T-helper 1 cell treated with Interleukin-12 subunit alpha and Interleukin-12 subunit beta and Interleukin-4 antibody, amounts not matched to agents 30 μg/mL and 1 μg/mL, for 36 hours (primary cell): ENCODE data around the gene C1orf198.

Experiments
- H3K27ac Mint-ChIP-seq: one replicate; pipeline ENCODE4 v1.8.0; 2021; ENCODE audit warnings: mild to moderate bottlenecking, mixed read lengths
- H3K27me3 Mint-ChIP-seq: one replicate; pipeline ENCODE4 v1.8.0; 2021; ENCODE audit warnings: low read depth, mixed read lengths
- H3K36me3 Mint-ChIP-seq: one replicate; pipeline ENCODE4 v1.8.0; 2021; ENCODE audit warnings: low read depth, mixed read lengths
- H3K4me1 Mint-ChIP-seq: one replicate; pipeline ENCODE4 v1.8.0; 2021; ENCODE audit warnings: low read depth, mixed read lengths
- H3K4me3 Mint-ChIP-seq: one replicate; pipeline ENCODE4 v1.8.0; 2021; ENCODE audit warnings: mild to moderate bottlenecking, moderate library complexity, mixed read lengths
- H3K9me3 Mint-ChIP-seq: one replicate; pipeline ENCODE4 v1.8.0; 2021; ENCODE audit warnings: mixed read lengths

Gene C1orf198

DNA sequence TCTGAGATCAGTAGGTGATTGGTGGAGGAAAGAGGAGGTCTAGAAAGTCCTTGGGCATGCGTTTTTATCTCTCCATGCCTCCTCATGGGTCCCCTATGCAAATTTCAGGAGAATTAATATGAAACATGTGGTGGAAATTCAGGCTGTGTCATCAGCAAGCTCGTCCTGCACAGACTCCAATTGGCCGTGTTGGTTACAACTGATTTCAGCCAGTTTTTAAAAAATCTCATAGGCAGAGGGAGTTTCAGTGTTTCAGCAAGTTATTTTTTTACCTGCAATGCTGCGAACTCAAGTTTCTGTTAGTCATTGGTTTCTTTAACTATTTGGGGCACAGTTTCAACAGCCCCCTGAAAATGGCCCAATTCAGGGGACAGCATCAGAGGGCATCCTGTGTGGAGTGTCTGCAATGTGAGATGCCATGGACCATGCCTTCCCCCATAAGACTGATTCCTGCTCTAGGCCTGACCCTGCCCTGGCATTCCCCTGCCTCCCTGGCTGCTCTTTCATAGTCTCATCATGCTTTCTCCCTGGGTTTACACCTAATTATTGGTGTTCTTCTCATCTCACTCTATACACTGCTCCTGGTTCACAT lies 59.9 kb downstream of the C1orf198 start:
- Mint-ChIP-seq H3K4me3 (no peak overlapping the region), H3K27ac (no peak overlapping the region), H3K36me3 (peaks cover 2% of the 10 kb centered on the region), H3K27me3 (peaks cover 12% of the 10 kb centered on the region), H3K4me1 (no peaks in the 10 kb centered on the region), H3K9me3 (peaks cover 21% of the 10 kb centered on the region)

- H3K27ac Mint-ChIP-seq = no peak overlapping the region
- H3K4me1 Mint-ChIP-seq = no peaks in the 10 kb centered on the region
- peaks cover 2% of the 10 kb centered on the region for H3K36me3 Mint-ChIP-seq
- peaks cover 11% of the 10 kb centered on the region for H3K27me3 Mint-ChIP-seq
- H3K9me3 Mint-ChIP-seq = peaks cover 15% of the 10 kb centered on the region
- no peak overlapping the region for H3K4me3 Mint-ChIP-seq
Measured at GRCh38 chr1:230807561-230808280, 60.6 kb downstream of the C1orf198 start.

DNA sequence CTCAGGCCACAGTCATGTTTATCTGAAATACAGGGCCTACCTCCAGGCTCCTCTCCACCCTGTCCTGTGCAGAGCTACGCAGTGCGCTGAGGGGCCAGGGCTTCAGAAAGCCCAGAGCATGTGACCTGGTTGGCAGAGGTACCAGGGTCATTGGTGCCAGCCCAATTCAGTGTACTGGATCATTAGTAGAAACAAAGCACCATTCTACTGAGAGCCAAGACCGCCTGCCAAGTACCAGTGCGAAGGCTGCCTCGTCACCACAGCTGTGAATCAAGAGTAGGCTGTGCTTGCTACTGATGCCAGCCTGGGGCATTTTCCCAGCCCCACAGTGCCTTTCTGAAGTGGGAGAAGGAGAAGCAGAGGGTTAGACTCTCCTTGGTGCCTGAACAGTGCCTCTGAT lies 61.3 kb downstream of the C1orf198 start:
- H3K4me3 Mint-ChIP-seq = no peak overlapping the region
- peaks cover 9% of the 10 kb centered on the region for H3K27me3 Mint-ChIP-seq

GRCh38 chr1:230806552-230806951 lies 61.8 kb downstream of the C1orf198 start:
- Mint-ChIP-seq H3K27me3 (peaks cover 9% of the 10 kb centered on the region), H3K9me3 (peaks cover 10% of the 10 kb centered on the region), H3K27ac (no peak overlapping the region), H3K4me3 (no peak overlapping the region), H3K36me3 (peaks cover 2% of the 10 kb centered on the region), H3K4me1 (no peaks in the 10 kb centered on the region)

More for the DNA sequence above, 61.3 kb downstream of the C1orf198 start:
- H3K36me3 Mint-ChIP-seq = peaks cover 2% of the 10 kb centered on the region
- no peaks in the 10 kb centered on the region for H3K4me1 Mint-ChIP-seq
- no peak overlapping the region for H3K27ac Mint-ChIP-seq
- H3K9me3 Mint-ChIP-seq = peaks cover 10% of the 10 kb centered on the region

GRCh38 chr1:230804396-230804795 lies 63.9 kb downstream of the C1orf198 start:
- Mint-ChIP-seq H3K27me3 (peaks cover 9% of the 10 kb centered on the region), H3K36me3 (peaks cover 2% of the 10 kb centered on the region), H3K9me3 (peaks cover 10% of the 10 kb centered on the region), H3K4me1 (no peaks in the 10 kb centered on the region), H3K4me3 (no peak overlapping the region), H3K27ac (no peak overlapping the region)

DNA sequence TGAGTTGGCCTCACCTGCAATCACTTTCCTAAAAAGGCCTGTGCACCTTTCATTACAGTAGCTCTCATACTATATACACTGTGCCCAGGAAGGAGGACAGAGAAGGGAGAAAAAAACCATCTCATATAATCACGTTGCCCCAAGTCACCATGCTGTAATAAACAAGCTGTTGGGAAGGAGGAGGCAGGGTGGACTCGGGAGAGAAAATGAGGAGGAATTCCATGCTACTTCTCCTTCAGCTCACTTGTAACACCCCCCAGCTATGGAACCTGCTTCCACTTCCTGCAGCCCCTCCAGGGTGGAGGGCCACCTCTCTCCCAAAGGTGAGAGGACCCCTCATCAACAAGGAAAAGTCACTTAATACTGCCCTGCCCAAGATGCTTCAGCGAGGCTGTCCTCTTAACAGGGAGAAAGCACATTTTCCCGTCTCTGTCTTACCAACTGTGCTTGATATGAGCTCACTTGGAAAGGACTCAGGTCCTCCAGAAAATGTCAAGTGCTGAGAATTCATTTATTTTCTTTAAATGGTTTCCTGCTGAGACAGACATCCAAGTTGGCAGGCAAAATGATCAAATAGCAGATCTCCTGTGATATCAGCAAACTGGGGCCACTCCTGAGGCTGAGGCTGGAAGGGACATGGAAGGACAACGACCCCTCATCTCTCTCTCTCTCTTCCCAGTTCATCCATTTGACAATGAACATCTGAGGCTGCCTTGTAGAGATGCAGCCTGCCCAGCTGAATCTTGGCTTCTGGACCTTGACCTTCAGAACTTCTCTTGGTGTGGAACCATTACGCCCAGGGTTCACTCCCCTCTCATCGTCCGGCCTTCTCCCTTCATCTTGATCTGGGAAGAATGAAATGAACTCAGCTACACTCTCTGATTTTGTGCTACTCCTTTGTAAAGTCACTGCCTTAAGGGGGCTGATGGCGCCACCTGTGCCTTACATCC lies 67.2 kb downstream of the C1orf198 start:
- Mint-ChIP-seq H3K4me1 (no peaks in the 10 kb centered on the region), H3K4me3 (no peak overlapping the region), H3K27ac (no peak overlapping the region), H3K9me3 (peaks cover 2% of the 10 kb centered on the region), H3K36me3 (no peaks in the 10 kb centered on the region), H3K27me3 (peaks cover 13% of the 10 kb centered on the region)

GRCh38 chr1:230798491-230798890 lies 69.8 kb downstream of the C1orf198 start:
- no peak overlapping the region for H3K27ac Mint-ChIP-seq
- peaks cover 7% of the 10 kb centered on the region for H3K27me3 Mint-ChIP-seq
- no peaks in the 10 kb centered on the region for H3K36me3 Mint-ChIP-seq
- H3K4me1 Mint-ChIP-seq = no peaks in the 10 kb centered on the region
- no peaks in the 10 kb centered on the region for H3K9me3 Mint-ChIP-seq
- no peak overlapping the region for H3K4me3 Mint-ChIP-seq

DNA sequence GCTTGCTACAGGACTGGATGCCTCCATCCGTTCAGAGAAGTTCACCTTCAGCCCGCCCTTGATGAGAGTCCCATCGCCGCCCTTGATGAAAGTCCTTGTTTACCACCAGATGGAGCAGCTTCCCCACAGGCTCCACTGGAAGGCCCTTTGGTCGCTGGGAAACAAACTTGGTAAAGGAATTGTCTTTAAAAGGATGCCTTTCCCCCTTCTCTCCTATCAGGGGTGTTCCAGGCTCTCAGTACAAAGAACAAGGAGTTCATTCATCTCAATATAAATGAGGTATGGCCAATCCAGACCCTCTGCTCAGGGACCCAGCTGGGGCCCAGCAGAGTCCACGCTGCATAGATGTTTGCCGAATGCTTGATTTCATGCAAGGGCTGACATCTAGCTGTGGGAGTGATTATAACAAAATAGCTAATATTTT lies 70.4 kb downstream of the C1orf198 start:
- Mint-ChIP-seq H3K4me1 (no peaks in the 10 kb centered on the region), H3K4me3 (no peak overlapping the region), H3K36me3 (no peaks in the 10 kb centered on the region), H3K27ac (no peak overlapping the region), H3K27me3 (peaks cover 7% of the 10 kb centered on the region), H3K9me3 (no peaks in the 10 kb centered on the region)

GRCh38 chr1:230797376-230797920 lies 70.9 kb downstream of the C1orf198 start:
- H3K27ac Mint-ChIP-seq = no peak overlapping the region
- H3K36me3 Mint-ChIP-seq = no peaks in the 10 kb centered on the region
- H3K27me3 Mint-ChIP-seq = peaks cover 7% of the 10 kb centered on the region
- no peak overlapping the region for H3K4me3 Mint-ChIP-seq
- no peaks in the 10 kb centered on the region for H3K4me1 Mint-ChIP-seq
- no peaks in the 10 kb centered on the region for H3K9me3 Mint-ChIP-seq

GRCh38 chr1:230796626-230797025 lies 71.7 kb downstream of the C1orf198 start:
- H3K9me3 Mint-ChIP-seq = no peaks in the 10 kb centered on the region
- H3K36me3 Mint-ChIP-seq = no peaks in the 10 kb centered on the region
- H3K4me3 Mint-ChIP-seq = no peak overlapping the region
- no peaks in the 10 kb centered on the region for H3K4me1 Mint-ChIP-seq
- H3K27me3 Mint-ChIP-seq = peaks cover 3% of the 10 kb centered on the region
- no peak overlapping the region for H3K27ac Mint-ChIP-seq

GRCh38 chr1:230794871-230795605 lies 73.3 kb downstream of the C1orf198 start:
- Mint-ChIP-seq H3K27me3 (peaks cover 3% of the 10 kb centered on the region), H3K4me1 (no peaks in the 10 kb centered on the region), H3K27ac (no peak overlapping the region), H3K4me3 (no peak overlapping the region), H3K9me3 (no peaks in the 10 kb centered on the region), H3K36me3 (no peaks in the 10 kb centered on the region)

- Mint-ChIP-seq H3K27ac (no peak overlapping the region), H3K4me3 (no peak overlapping the region), H3K4me1 (no peaks in the 10 kb centered on the region), H3K36me3 (no peaks in the 10 kb centered on the region), H3K9me3 (no peaks in the 10 kb centered on the region), H3K27me3 (peaks cover 3% of the 10 kb centered on the region)
Measured at GRCh38 chr1:230794431-230794830, 73.9 kb downstream of the C1orf198 start.

DNA sequence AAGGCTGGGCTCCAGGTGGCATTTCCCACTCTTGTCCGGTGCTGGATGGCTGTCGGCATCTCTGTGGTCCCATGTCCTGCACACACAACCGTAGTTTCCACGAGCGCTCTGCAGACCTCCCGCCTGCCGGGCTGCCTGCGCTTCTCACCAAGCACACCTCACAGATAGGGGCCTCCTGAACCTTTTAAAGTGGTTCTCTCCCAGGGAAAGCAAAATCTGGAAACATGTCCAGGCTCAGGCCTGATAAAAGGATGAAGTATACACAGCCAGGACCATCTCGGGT lies 74.9 kb downstream of the C1orf198 start:
- H3K9me3 Mint-ChIP-seq = no peaks in the 10 kb centered on the region
- no peak overlapping the region for H3K4me3 Mint-ChIP-seq
- H3K27me3 Mint-ChIP-seq = peaks cover 1% of the 10 kb centered on the region
- H3K36me3 Mint-ChIP-seq = no peaks in the 10 kb centered on the region
- no peak overlapping the region for H3K27ac Mint-ChIP-seq
- no peaks in the 10 kb centered on the region for H3K4me1 Mint-ChIP-seq
